Nephron progenitor cell (in vitro differentiated cells): ENCODE data around the gene YBX2.

Source experiments
- DNase-seq: peaks from one replicate; pipeline ENCODE4 v3.0.0; 2021
- H3K27ac Mint-ChIP-seq: 2 replicates; pipeline ENCODE4 v1.8.0; 2021; ENCODE audit warnings: mild to moderate bottlenecking, moderate library complexity, mixed read lengths
- H3K27me3 Mint-ChIP-seq: 2 replicates; pipeline ENCODE4 v1.8.0; 2021; ENCODE audit warnings: mild to moderate bottlenecking, low read depth, mixed read lengths; ENCODE audit not compliant: poor library complexity
- H3K36me3 Mint-ChIP-seq: 2 replicates; pipeline ENCODE4 v1.8.0; 2021; ENCODE audit warnings: low read depth, mixed read lengths
- H3K4me1 Mint-ChIP-seq: 2 replicates; pipeline ENCODE4 v1.8.0; 2021; ENCODE audit warnings: mixed read lengths
- H3K4me3 Mint-ChIP-seq: 2 replicates; pipeline ENCODE4 v1.8.0; 2021; ENCODE audit warnings: mild to moderate bottlenecking, moderate library complexity, mixed read lengths
- H3K9me3 Mint-ChIP-seq: 2 replicates; pipeline ENCODE4 v1.8.0; 2021; ENCODE audit warnings: mild to moderate bottlenecking, moderate library complexity, mixed read lengths
- CTCF ChIP-seq: fragments of 200-600 bp; sonication (generic); IDR thresholded peaks from 2 replicates; pipeline ENCODE4 v1.5.0; 2021; ENCODE audit warnings: antibody characterized with exemption

YBX2 gene

GRCh38 chr17:7324438-7324779 lies 30.0 kb upstream of the YBX2 start:
- Mint-ChIP-seq H3K27me3 (no peaks in the 10 kb centered on the region), H3K36me3 (peaks cover 18% of the 10 kb centered on the region), H3K9me3 (no peaks in the 10 kb centered on the region), H3K4me1 (peaks cover 17% of the 10 kb centered on the region), H3K4me3 (no peak overlapping the region), H3K27ac (no peak overlapping the region)
- DNase-seq: no peak
- TF ChIP-seq CTCF: no peak

- H3K4me3 Mint-ChIP-seq: no peak overlapping the region
- peak; percentile 84 for DNase-seq
- H3K4me1 Mint-ChIP-seq: peaks cover 16% of the 10 kb centered on the region
- TF ChIP-seq CTCF: peak; percentile 90
- peaks cover 19% of the 10 kb centered on the region for H3K36me3 Mint-ChIP-seq
- H3K27me3 Mint-ChIP-seq: no peaks in the 10 kb centered on the region
- no peaks in the 10 kb centered on the region for H3K9me3 Mint-ChIP-seq
- H3K27ac Mint-ChIP-seq: no peak overlapping the region
Observed at GRCh38 chr17:7323731-7324437, 29.4 kb upstream of the YBX2 start.

GRCh38 chr17:7322520-7323194 lies 28.2 kb upstream of the YBX2 start:
- no peak overlapping the region for H3K4me3 Mint-ChIP-seq
- H3K4me1 Mint-ChIP-seq: peaks cover 3% of the 10 kb centered on the region
- H3K36me3 Mint-ChIP-seq: peaks cover 25% of the 10 kb centered on the region
- no peak for DNase-seq
- TF ChIP-seq CTCF: no peak
- no peaks in the 10 kb centered on the region for H3K27me3 Mint-ChIP-seq
- H3K27ac Mint-ChIP-seq: no peak overlapping the region
- H3K9me3 Mint-ChIP-seq: no peaks in the 10 kb centered on the region

- Mint-ChIP-seq H3K9me3 (no peaks in the 10 kb centered on the region), H3K36me3 (peaks cover 33% of the 10 kb centered on the region), H3K27ac (no peak overlapping the region), H3K4me1 (peaks cover 2% of the 10 kb centered on the region), H3K4me3 (no peak overlapping the region), H3K27me3 (no peaks in the 10 kb centered on the region)
- no peak for DNase-seq
- no peak for TF ChIP-seq CTCF
Observed at GRCh38 chr17:7321466-7321865, 27.0 kb upstream of the YBX2 start.

GRCh38 chr17:7318121-7318860 lies 23.9 kb upstream of the YBX2 start:
- Mint-ChIP-seq H3K4me3 (no peak overlapping the region), H3K4me1 (peaks cover 20% of the 10 kb centered on the region), H3K27ac (peak overlapping the region; percentile 61), H3K27me3 (no peaks in the 10 kb centered on the region), H3K9me3 (no peaks in the 10 kb centered on the region), H3K36me3 (peaks cover 40% of the 10 kb centered on the region)
- no peak for DNase-seq
- no peak for TF ChIP-seq CTCF
